Brain microvascular endothelial cell (primary cell): ENCODE data around the gene PRR12.
A peak's percentile ranks its signal among the peaks of the same experiment; 100 is the strongest.
"Not testable (repeated sequence)": the region's sequence is repeated elsewhere in the genome, so short reads cannot be mapped to it uniquely, and the experiment has no call there.

Experiments
- DNase-seq: peaks from one replicate; pipeline ENCODE4 v3.0.0-alpha.2; 2020
- H3K27ac ChIP-seq: fragments of 250-450 bp; sonication (Bioruptor Pico); 2 replicates; pipeline ENCODE4 v1.5.1; 2020; ENCODE audit warnings: mild to moderate bottlenecking, moderate library complexity
- H3K27me3 ChIP-seq: fragments of 250-450 bp; sonication (Bioruptor Pico); replicated peaks from 2 replicates; pipeline ENCODE4 v1.5.1; 2020; ENCODE audit warnings: mild to moderate bottlenecking
- H3K36me3 ChIP-seq: fragments of 250-450 bp; sonication (Bioruptor Pico); replicated peaks from 2 replicates; pipeline ENCODE4 v1.5.1; 2020; ENCODE audit warnings: mild to moderate bottlenecking
- H3K4me3 ChIP-seq: 2 replicates; pipeline ENCODE4 v1.5.1; 2011; ENCODE audit warnings: low read depth, mild to moderate bottlenecking, control low read depth, low read length, moderate library complexity
- CTCF ChIP-seq: IDR thresholded peaks from 2 replicates; pipeline ENCODE4 v1.5.1; 2011; ENCODE audit warnings: low read depth, mild to moderate bottlenecking, moderate library complexity, low read length, control low read depth, inconsistent platforms; ENCODE audit errors: missing control alignments
- in situ Hi-C: cut with HindIII; loops from 2 replicates; pipeline ENCODE4 v1.10.0; 2017; ENCODE audit warnings: low sequenced_read_pairs, low pct_ligation_motif_present

The PRR12 gene

GRCh38 chr19:49631014-49631588 lies 40.1 kb downstream of the PRR12 start:
- H3K27ac ChIP-seq = no peak overlapping the region
- no peak for DNase-seq
- no peak overlapping the region for H3K4me3 ChIP-seq
- no peaks in the 10 kb centered on the region for H3K27me3 ChIP-seq
- peaks cover 12% of the 10 kb centered on the region for H3K36me3 ChIP-seq
- in situ Hi-C loops = no loop called here
- no peak for TF ChIP-seq CTCF

- Histone ChIP-seq H3K27ac (no peak overlapping the region), H3K36me3 (peaks cover 8% of the 10 kb centered on the region), H3K27me3 (no peaks in the 10 kb centered on the region), H3K4me3 (no peak overlapping the region)
- DNase-seq = no peak
- in situ Hi-C loops = no loop called here
- TF ChIP-seq CTCF = no peak
Measured at GRCh38 chr19:49631610-49632192, 40.7 kb downstream of the PRR12 start.

- H3K27ac ChIP-seq = no peak overlapping the region
- no peak for TF ChIP-seq CTCF
- no peak for DNase-seq
- no peaks in the 10 kb centered on the region for H3K27me3 ChIP-seq
- H3K4me3 ChIP-seq = no peak overlapping the region
- H3K36me3 ChIP-seq = peaks cover 4% of the 10 kb centered on the region
- in situ Hi-C loops = no loop called here
Measured at GRCh38 chr19:49632576-49632975, 41.6 kb downstream of the PRR12 start.

GRCh38 chr19:49633273-49633672 lies 42.3 kb downstream of the PRR12 start:
- H3K27me3 ChIP-seq, H3K36me3 ChIP-seq, DNase-seq, in situ Hi-C loops, H3K27ac ChIP-seq, H3K4me3 ChIP-seq: not testable (repeated sequence)

GRCh38 chr19:49635530-49636232 lies 44.7 kb downstream of the PRR12 start:
- no peak overlapping the region for H3K4me3 ChIP-seq
- no peak for DNase-seq
- in situ Hi-C loops = no loop called here
- no peaks in the 10 kb centered on the region for H3K27me3 ChIP-seq
- H3K36me3 ChIP-seq = peaks cover 4% of the 10 kb centered on the region
- H3K27ac ChIP-seq = no peak overlapping the region
- TF ChIP-seq CTCF = peak; percentile 27

- Histone ChIP-seq H3K4me3 (no peak overlapping the region), H3K27ac (no peak overlapping the region), H3K36me3 (peaks cover 4% of the 10 kb centered on the region), H3K27me3 (no peaks in the 10 kb centered on the region)
- no peak for DNase-seq
- in situ Hi-C loops = no loop called here
- no peak for TF ChIP-seq CTCF
Measured at GRCh38 chr19:49636233-49636932, 45.4 kb downstream of the PRR12 start.
